GM19193 (cell line): ENCODE results near the gene COL1A1.
A peak's percentile ranks its signal among the peaks of the same experiment; 100 is the strongest.

Experiments
- POLR2A ChIP-seq: IDR thresholded peaks from 4 replicates; pipeline ENCODE4 v1.6.1; 2011; ENCODE audit not compliant: insufficient read depth, insufficient read length; ENCODE audit errors: extremely low read depth

COL1A1 gene

DNA sequence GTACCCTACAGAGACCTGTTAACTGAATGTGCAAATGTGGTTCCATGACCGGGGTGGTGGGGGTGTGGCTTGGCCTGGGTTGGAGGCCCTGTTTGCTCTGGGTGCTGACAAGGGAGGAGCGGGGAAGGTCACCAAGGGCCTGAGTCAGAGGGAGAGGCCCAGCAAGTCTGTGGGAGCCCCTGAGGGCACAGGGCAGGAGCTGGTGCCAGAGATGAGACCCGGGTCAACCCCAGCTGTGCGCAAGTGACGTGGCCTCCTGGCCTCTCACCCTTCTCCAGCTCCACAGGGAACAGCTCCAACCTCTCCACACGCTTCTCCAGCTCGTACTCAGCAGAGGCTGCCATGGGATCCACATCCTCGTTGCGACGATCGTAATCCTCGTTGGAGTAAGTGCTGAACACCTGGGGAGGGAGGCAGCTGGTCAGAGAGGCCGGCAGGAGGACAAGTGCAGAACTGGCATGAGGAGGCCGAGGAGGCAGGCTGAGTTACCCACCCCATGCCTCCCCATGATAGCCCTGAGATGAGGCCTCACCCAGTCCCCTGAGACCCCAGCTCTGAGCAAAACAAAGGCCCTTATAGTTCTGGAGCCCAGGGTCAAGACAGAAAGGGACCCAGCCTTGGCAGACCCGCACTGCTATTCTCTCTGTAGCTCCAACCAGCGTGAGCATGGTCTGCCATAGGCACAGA, 56.4 kb downstream of the COL1A1 start:
- no peak for TF ChIP-seq POLR2A

DNA sequence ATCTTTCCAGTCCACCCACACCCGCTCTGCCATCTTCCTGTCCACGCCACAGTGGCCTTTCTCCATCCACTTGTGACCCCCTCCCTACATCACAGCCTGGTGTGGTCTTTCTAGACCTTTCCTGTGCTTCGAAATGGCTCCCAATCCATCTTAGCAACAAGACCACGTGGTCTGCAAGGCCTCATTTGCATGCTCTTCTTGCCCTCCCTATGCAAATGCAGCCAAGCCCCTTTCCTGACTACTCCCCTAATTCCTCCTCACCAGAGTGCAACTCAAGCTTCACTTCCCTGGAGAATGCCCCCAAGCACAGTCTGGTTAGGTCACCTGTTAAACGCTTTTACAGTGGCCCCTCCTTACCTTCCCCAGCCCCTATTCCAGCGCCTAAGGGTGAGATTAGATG, 57.1 kb downstream of the COL1A1 start:
- no peak for TF ChIP-seq POLR2A

DNA sequence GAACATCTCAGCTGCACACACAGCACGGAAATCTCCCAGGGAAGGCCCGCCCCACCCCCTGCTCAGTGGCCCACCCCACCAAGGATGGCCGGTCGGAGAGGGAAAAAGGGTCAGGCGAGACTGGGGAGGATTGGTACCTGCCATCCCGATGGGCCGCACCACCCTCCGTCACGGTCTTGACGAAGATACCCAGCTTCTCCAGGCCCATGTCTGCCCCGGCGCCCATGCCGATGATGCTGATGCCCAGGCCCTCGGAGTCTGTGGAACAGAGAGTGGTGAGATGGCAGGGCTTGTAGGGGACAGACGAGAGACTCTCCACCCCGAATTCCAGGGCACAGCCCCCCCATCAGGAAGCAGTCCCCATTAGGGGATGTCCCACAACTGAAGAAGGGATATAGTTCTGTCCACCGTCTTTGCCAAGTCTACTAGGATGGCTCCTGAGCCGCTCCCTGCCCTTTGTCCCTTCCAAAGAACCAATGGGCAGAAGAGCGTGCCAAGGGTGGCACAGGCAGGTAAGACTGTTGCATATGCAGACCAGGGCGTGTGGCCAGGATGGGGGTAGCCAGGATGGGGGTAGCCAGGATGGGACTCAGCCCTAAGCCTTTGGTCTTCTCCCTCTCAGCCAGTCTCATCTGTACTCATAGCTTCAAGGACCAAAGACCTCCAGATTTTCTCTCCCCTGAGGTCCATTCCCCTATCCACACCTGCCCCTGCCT, 57.8 kb downstream of the COL1A1 start:
- TF ChIP-seq POLR2A = no peak

DNA sequence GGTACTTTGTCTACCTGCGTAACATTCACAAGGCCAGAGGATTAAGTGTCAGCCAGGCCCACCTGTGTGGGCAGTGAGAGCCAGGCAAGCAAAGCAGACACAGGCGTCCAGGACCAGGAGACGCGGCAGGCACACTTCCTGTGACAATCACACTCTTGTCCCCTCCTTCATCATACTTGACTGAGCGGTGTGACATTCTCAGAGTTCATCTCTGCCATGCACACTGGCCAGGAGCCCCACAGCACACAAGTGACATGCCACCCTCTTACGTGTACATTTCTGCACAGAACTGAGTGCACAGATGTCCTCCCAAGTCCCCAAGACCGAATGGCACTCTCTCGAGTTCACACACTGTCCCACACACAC, 59.7 kb downstream of the COL1A1 start:
- TF ChIP-seq POLR2A = no peak

DNA sequence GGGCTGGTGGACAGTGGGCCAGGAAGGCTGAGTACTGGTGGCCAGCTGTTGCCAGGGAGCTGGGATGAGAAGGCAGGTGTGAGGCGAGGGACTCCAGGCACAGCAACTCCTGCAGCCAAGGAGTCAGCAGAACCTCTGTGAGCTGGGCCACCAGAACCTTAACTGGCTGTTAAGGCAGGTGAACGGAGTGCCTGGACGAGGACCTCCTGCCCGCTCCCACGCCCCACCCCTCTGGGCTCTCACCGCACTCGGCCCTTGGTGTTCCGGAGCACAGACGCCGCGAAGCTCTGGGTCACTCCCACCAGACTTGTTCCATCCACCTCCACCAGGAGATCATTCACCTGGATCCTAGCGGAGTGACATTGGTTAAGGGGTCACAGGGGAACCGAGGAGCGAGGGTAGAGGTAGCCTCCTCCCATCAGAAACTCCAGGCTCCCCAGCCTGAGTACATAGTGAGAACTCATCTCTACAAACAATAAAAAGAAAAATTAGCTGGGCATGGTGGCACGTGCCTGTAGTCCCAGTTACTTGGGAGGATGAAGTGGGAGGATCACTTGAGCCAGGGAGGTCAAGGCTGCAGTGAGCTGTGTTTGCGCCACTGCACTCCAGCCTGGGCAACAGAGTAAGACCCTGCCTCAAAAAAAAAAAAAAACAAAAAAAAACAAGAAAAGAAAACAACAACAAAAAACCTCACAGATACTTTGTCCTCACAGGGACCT, 60.2 kb downstream of the COL1A1 start:
- no peak for TF ChIP-seq POLR2A

DNA sequence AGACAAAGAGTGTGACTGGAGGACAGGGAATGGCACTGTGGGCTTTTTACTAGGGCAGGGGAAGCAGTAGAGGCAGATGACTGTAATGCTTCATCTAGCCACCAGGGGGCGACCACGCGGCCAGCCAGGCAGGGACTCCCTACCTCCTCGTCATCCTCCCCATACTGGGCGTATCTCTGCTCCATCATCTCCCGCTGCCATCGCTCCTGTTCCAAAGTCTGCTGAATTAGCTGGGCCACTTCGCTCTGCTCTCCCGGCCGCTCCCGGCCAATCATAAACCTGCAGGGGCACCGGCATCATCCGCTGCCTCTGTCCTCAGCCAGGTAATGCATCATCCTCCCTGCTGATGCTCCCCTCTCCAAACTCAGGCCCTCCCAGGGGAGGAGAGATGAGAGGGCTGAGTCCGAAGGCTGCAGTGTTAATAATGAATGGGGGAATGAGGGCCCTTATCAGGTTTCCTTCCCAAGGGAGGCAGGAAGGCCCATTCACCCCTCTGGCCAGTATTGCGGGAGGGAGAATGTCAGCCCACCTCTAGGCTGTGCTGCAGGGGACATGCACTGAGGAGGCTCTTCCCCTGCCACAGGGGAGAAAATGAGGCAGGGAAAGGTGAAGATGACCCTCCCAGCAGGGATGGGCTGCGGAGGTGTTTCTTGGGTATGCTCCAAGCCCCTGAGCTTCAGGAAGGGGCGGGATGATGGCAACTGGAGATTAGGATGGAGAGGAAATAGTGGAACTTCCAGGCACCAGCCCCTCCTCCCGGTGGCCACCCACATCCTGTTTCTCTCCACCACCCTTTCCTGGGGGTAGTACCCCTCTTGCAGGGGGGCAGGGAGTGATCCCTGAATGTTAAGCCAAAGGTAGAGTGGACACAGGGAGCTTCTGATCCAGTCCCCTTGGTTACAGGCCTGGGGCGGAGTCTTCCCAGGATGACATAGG, 61.2 kb downstream of the COL1A1 start:
- TF ChIP-seq POLR2A = no peak

DNA sequence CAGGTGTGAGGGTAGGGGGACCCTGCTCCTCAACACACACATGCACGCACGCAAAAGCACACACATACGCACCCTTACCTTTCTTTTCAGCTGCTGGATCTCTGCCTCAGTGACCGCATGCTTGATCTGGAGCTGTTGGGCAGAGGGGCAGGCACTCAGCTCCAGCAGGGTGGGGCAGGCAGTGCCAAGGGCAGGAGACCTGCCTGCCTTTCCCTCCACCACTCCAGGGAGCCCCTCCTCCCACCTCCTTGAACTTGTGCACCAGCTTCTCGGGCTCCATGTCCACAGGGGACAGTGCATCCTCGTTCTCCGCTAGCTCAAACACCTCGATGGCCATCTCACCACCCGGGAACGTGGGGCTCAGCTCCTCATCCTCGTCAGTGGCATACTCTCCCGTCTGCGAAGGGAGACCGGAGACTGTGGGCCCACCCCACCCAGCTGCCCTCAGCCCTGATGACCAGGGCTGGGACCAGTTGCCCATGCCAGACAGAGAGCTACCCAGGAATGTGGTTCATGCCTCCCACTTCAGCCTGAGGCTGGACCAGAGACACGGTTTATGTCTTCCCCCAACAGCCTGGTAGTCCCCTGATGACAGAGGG, 62.1 kb downstream of the COL1A1 start:
- TF ChIP-seq POLR2A = no peak

DNA sequence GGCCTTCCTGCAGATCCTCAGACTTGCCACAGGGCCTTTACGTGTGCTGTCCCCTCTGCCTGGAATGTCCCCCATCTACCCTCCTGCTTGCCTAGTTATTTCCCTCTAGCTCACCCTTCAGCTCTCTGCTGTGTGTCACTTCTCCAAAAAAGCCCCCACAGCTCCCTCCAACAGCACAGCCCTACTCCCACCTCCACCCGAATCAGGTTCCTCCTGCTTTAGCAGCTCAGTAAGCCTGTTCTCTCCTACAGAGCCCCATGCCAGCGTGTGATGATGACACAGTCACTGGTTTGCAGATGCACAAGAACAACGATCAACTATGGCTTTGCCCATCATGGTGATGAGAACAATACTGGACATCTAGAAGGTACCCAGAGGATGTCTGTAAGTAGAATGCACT, 64.4 kb downstream of the COL1A1 start:
- no peak for TF ChIP-seq POLR2A

DNA sequence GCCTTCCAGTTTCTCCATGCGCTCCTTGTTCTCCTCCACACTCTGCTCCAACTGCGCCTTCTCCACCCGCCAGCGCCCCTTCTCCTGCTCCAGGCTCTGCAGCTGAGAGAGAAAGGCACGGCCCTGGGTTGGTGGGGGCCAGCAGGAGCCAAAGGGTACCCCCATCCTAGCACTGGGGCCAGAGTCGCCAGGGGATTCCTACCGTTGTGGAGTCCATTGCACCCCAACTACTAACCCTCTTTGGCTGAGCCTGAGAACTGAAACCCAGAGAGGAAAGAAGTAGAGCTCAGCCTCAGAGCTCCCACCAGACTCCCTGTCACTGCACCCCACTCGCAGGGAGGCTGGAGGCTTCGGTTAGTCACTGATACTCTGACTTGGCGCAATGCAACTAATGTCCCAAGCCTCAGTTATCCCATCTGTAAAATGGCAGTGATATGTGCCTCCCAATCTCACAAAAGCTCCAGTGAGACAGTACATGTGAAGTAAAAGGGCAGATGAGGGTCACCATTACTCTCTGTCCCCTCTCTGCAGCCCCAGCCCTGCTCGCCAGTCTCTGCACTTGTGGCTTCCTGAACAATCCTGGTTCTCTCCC, 65.2 kb downstream of the COL1A1 start:
- TF ChIP-seq POLR2A = no peak

DNA sequence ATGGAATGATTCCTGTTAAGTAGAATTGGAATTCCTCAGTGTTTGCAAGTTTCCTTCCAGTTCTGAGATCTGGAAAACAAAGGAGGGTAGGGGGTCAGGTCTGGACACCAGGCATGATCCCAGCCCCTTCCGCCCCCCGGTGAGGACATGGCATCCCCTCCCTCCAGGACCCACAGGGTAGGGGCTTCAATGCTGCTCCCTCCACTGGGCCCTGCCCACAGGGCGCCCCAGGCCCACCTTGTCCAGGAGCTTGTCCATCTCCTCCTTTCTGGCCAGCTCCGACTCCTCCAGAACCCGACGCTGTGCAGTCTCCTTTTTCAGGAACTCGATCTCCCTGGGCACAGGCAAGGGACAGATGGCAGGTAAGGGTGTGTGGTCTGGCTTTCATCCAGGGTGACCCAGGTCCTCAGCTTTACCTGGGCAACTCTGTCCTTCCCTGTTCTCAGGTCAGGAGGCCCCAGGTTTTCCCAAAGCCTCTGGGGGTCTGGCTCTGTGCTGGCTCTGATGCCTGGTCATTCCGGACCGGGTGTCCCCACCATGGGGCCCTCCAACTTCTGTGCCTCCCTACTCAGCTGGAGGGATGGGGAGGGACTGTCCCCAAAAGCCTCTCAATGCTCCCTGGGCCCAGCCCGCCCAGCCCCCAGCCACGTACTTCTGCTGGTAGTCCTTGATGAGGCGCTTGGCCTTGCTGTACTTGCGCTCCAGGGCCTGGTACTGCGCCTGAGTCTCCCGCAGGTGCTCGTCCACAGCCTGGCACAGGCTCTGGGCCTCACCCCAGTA, 65.9 kb downstream of the COL1A1 start:
- no peak for TF ChIP-seq POLR2A

DNA sequence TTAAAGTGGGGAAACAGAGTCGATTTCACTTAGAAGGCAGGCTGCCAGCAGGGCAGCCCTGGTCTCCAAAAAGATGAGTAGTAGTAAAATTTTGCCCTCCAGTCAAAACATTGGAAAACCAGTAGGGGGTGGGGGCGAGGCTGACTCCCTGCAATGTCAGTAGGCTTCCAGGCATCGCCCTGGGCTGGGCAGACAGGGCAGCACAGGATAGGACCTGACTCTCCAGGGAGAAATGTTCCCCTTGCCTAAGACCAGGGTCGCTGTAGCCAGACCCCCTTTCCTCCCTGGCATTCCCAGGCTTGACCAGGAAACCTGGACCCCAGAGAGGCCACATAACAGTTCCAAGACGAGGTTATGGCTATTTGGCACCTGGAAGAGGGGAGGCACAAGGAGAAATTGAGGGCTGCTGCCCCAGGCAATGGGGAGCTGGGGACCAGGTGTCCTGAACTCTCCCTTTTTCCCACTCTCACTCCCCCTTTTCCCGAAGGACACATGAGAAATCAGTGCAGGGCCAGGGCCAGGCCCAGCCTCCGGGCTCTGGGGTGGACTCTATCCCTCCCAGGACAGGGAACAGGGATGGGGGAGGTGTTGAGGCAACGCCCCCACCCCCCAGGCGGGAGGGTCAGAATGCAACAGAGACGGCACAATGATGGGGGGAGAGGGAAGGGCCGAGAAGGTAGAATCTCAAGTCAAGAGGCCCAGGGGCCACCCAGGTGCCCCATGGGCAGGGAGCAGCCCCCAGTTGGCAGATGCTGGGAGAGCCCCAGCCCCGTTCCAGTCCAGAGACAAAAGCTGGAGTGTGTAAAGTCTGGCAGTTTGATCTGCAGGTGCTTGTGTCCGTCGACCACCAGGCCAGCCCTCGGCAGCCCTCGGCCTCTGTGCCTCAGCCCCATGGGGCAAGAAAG, 67.0 kb downstream of the COL1A1 start:
- peak; percentile 15 for TF ChIP-seq POLR2A

DNA sequence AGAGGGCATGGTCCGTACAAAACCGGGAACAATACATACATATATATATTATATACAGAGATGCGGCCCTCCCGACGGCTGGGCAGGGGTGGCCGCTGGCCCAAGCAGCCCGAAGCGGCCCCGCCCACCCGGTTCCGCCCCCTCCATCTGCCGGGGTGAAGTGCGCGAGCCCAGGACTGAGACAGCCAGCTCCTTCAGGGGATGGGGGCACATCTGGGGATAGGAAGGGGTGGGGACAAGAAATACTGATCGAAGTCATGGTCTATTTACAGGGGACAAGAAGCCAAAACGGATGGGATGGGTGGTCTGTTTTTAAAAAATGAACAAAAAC, 67.7 kb downstream of the COL1A1 start:
- TF ChIP-seq POLR2A = no peak
